C1 segment of cervical spinal cord (tissue), 14 donors: Measurements from ENCODE around the gene ZNF618.
A peak's percentile ranks its signal among the peaks of the same experiment; 100 is the strongest.

Experiments used
- DNase-seq, 14 donors: peaks; one replicate each; lab custom pipeline; 2025; lab: John Stamatoyannopoulos, UW

Gene ZNF618

GRCh38 chr9:113957351-113957750 is 81.2 kb downstream of the ZNF618 start:
- DNase-seq, result no peak

- no peak for DNase-seq
Observed at GRCh38 chr9:113957821-113958341, 81.8 kb downstream of the ZNF618 start.

- DNase-seq, result no peak
Observed at GRCh38 chr9:113958556-113958955, 82.4 kb downstream of the ZNF618 start.

GRCh38 chr9:113960768-113961167 is 84.7 kb downstream of the ZNF618 start:
- no peak for DNase-seq

DNA sequence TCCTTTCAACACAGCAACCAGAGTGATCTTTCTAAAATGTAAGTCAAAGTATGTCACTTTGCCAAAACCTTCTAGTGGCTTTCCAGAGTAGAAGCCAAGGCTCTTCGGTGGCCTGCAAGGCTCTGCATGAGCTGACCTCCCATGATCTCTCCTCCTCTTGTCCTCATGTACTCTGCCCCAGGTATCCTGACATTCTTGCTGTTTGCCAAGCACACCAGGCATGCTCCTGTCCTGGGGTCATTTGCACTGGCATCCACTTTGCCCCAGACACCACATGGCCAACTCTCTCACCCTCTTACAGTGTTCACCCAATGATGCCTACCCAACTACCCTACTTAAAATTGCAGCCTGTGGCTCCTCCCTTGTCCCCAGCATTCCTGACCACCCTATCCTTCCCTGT is 86.3 kb downstream of the ZNF618 start:
- no peak for DNase-seq

- DNase-seq, result peak in 1 of 14 donors; percentile 8
Observed at GRCh38 chr9:113963017-113963620, 87.0 kb downstream of the ZNF618 start.

- DNase-seq, result no peak
Observed at GRCh38 chr9:113963696-113964494, 87.8 kb downstream of the ZNF618 start.

- DNase-seq, result no peak
Observed at GRCh38 chr9:113964495-113965170, 88.5 kb downstream of the ZNF618 start.

GRCh38 chr9:113966394-113966793 is 90.3 kb downstream of the ZNF618 start:
- DNase-seq, result no peak

DNA sequence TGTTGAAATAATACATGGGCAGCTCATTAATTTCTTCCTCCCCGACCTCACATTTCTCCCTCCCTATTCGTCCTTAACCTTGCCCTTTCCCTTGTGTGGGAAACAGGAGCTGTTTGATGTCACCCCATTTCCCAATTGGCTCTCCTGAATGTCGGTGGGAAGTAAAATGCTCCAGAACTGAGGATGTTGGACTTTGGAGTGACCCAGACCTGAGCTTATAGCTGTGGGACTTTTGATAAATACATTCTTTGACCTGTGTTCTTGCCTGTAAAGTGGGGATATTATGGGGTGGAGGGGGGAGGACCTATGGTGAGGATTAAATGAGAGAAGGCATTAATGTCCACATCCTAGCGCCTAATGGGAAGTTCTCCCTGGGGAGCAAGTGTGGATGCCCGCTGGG is 91.3 kb downstream of the ZNF618 start:
- DNase-seq, result no peak

- no peak for DNase-seq
Observed at GRCh38 chr9:113969343-113969742, 93.2 kb downstream of the ZNF618 start.

DNA sequence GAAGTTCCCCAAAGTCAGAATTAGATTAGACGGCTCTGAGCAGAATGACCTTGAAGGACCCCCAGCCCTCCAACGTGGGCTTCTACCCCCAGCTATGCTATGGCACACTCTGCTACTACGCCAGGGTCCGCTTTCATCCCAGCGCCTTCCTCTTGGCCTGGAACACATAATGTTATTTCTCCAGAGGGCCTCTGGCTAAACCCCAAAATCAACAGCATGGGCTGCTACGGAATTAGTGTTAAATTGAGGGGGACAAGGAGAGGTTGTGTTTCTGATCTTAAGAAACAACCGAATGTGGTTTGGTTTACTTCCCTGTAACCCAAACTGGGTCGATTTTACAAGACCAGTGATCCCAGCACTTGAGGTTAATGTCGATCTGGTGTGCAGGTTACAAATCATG is 97.1 kb downstream of the ZNF618 start:
- no peak for DNase-seq

DNA sequence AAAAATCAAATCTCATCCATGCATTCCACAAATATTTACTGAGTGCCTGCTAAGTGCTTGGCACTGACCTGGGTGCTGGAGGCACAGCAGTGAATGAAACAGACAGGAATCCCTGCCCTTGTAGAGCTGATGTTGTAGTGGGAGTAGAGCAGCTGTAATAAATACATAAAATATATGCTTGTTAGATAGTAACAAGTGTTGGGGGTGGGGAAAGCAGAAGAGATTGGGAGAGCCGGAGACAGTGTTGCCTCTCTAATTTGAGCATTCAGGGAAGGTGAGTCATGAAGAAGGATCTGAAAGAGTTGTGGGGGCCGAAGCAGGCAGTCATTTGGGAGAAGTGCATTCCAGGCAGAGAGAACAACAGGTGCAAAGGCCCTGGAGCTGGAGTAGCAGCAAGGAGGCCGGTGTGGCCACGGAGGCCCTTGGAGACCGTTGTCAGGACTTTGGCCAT is 97.9 kb downstream of the ZNF618 start:
- DNase-seq, result no peak

DNA sequence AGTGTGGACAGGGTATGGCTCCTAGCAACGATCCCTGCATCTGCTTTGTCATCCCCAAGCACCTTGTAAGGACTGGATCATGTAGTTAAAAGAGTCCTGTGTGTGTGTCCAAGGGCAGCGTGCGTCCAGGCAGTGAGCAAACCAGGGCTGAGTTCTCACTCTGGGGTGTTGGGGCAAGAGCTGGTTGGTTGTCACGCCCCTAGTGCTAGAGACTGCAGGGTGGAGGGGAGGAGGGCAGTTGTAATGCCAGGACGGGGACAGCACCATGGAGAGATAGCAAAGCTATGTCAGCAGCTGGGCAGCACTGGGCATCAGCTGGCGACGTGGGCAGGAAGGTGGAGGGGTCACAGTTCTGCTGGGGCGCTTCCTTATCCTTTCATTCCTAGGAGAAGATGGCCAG is 100.8 kb downstream of the ZNF618 start:
- DNase-seq, result no peak

- DNase-seq, result no peak
Observed at GRCh38 chr9:113978725-113979342, 102.7 kb downstream of the ZNF618 start.

- DNase-seq, result no peak
Observed at GRCh38 chr9:113979343-113980127, 103.4 kb downstream of the ZNF618 start.

- no peak for DNase-seq
Observed at GRCh38 chr9:113984639-113985380, 108.7 kb downstream of the ZNF618 start.

- peak in 1 of 14 donors; percentile 23 for DNase-seq
Observed at GRCh38 chr9:113985968-113986585, 110.0 kb downstream of the ZNF618 start.

GRCh38 chr9:113986931-113987330 is 110.8 kb downstream of the ZNF618 start:
- no peak for DNase-seq

- no peak for DNase-seq
Observed at GRCh38 chr9:113987526-113987925, 111.4 kb downstream of the ZNF618 start.
